ENCODE data around the gene LRRC63.
A peak's percentile ranks its signal among the peaks of the same experiment; 100 is the strongest.

The LRRC63 gene

DNA sequence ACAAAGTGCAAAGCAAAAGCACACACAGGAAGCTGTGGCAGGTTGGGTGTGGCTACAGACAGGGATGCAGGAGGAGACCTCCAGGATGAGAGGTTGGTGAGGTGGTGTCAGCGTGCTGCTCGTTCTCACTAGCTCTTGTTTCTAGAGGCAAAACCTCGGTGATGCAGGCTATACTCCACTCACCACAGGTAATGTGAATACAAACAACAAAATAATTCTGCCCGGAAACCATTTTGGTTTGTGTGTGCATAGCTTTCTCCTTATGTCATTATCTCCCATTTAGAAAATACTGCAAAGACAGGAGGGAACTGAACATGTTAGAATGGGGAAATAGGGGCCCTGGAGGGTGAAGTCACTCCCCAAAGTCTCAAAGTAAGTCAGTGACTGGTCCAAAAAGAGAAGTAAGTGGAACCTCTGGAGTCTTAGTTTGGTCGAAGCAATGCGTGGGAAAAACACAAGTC is 39.2 kb upstream of the LRRC63 start:
- Mint-ChIP-seq H3K27me3 (no peaks in the 10 kb centered on the region), H3K36me3 (ENCODE audit: low read depth) (peaks cover 77% of the 10 kb centered on the region), H3K4me1 (ENCODE audit: low read depth) (peaks cover 96% of the 10 kb centered on the region), H3K4me3 (peak overlapping the region; percentile 51), H3K9me3 (no peaks in the 10 kb centered on the region), H3K27ac (peak overlapping the region; percentile 86)
- intact Hi-C loops (cut with micrococcal nuclease), result no loop called here

DNA sequence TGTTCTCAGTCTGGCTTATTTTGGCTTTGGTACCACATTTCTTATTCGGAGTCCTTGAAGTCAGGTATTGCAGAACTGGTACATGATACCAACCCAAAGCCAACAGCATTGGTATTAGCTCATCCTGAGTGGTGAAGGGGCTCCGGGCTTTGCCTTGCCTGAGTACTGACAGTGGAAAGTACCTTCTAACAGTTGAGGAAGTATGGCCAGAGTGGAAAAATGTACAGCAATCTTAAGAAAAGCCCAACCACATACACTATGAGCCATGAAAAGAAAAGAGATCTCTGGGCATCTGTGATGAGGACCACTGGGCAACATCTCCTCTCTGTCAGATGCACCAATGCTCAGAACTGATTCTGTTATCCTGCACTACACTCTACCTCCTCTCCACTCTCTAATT is 38.1 kb upstream of the LRRC63 start:
- intact Hi-C loops (cut with micrococcal nuclease), result no loop called here
- Mint-ChIP-seq H3K27ac (peak overlapping the region; percentile 86), H3K4me1 (ENCODE audit: low read depth) (peaks cover 94% of the 10 kb centered on the region), H3K4me3 (no peak overlapping the region), H3K27me3 (no peaks in the 10 kb centered on the region), H3K9me3 (no peaks in the 10 kb centered on the region), H3K36me3 (ENCODE audit: low read depth) (peaks cover 77% of the 10 kb centered on the region)

DNA sequence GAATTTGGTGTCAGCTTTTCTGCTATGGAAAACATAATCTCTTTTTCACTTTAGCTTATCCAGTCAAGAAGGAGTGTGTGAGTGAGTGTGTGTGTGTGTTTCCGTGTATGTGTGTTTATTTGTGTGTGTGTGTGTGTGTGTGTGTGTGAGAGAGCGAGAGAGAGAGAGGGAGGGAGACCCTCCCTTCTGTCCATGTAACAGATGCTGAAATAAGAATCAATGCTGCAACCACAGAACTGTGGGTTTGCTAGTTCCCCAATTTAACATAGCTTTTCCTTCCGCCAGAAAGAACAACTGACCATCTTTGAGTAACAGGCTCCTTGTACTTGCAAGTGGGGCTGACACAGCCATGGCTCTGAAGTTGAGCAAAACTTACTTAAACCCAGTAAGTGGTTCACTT is 35.0 kb upstream of the LRRC63 start:
- Mint-ChIP-seq H3K36me3 (ENCODE audit: low read depth) (peaks cover 76% of the 10 kb centered on the region), H3K27me3 (no peaks in the 10 kb centered on the region), H3K9me3 (no peaks in the 10 kb centered on the region), H3K4me3 (peak overlapping the region; percentile 68), H3K4me1 (ENCODE audit: low read depth) (peaks cover 74% of the 10 kb centered on the region), H3K27ac (peak overlapping the region; percentile 86)
- intact Hi-C loops (cut with micrococcal nuclease), result loop anchor here (5.0 kb wide), 1 partner anchor 36 kb away; the partner anchor contains the start of gene LRRC63

DNA sequence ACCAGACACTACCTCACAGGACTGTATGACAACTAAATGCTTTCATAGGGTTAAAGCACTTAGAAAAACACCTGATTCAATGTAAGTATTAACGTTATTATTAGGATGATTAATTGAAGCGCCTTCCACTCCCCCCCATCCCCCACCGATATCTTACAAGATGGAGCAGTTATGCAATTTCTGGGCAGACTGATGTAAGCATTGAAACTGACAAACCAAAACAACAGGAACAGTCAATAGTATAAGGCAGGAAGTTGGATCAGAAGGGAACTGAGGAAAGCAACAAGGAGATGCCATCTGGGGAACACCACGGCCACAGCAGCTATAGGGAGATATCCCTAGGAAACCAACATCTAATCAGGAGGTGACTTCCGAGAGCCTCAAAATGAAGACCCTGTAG is 33.6 kb upstream of the LRRC63 start:
- intact Hi-C loops (cut with micrococcal nuclease), result loop anchor here (5.0 kb wide), 1 partner anchor 34 kb away; the partner anchor contains the start of gene LRRC63
- H3K4me1 Mint-ChIP-seq (ENCODE audit: low read depth), result peaks cover 69% of the 10 kb centered on the region
- H3K27ac Mint-ChIP-seq, result peak overlapping the region; percentile 86
- H3K36me3 Mint-ChIP-seq (ENCODE audit: low read depth), result peaks cover 67% of the 10 kb centered on the region
- H3K27me3 Mint-ChIP-seq, result no peaks in the 10 kb centered on the region
- H3K9me3 Mint-ChIP-seq, result no peaks in the 10 kb centered on the region
- peak overlapping the region; percentile 60 for H3K4me3 Mint-ChIP-seq

DNA sequence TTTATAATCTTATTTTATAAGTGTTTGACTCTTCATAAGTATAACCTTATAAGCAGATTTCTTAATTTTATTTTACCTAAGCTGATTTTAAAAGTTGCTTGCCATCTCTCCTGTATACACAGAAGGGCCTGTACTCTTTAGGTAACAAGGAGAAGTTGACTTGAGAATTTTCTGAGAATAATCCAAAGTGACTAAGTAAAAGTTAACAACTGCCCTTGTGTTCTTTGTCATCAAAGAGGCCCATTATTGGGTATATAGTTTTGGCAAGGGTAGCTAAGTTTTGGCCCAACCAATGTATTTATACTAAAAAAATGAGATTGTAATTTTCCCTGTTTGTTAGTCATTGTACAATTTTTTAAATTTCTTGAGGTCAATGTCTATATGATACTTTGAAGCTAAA is 32.9 kb upstream of the LRRC63 start:
- Mint-ChIP-seq H3K27ac (peak overlapping the region; percentile 86), H3K9me3 (no peaks in the 10 kb centered on the region), H3K36me3 (ENCODE audit: low read depth) (peaks cover 60% of the 10 kb centered on the region), H3K4me3 (peak overlapping the region; percentile 91), H3K4me1 (ENCODE audit: low read depth) (peaks cover 69% of the 10 kb centered on the region), H3K27me3 (no peaks in the 10 kb centered on the region)
- intact Hi-C loops (cut with micrococcal nuclease), result loop anchor here (5.0 kb wide), 1 partner anchor 33 kb away; the partner anchor contains the start of gene LRRC63

DNA sequence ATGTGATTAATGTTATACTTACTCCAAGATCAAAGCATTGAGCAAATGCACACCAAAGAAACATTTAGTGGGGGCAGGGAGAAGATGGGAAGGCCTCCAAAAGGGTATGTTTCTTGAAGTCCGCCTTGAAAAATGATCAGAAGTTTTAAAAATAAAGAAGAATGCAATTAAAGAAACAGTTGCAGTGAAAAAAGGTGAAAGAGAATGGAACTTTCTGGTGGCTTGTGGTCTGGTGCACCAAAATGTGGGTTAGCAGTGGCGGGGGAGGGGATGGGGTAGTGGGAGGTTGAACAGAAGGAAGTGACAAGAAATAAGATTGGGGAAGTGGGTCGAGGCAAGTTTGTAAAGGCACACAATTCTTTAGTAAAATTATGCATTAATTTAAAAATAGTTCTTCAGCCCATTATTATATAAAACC is 32.2 kb upstream of the LRRC63 start:
- intact Hi-C loops (cut with micrococcal nuclease), result loop anchor here (5.0 kb wide), 1 partner anchor 33 kb away; the partner anchor contains the start of gene LRRC63
- no peaks in the 10 kb centered on the region for H3K27me3 Mint-ChIP-seq
- peaks cover 72% of the 10 kb centered on the region for H3K4me1 Mint-ChIP-seq (ENCODE audit: low read depth)
- H3K27ac Mint-ChIP-seq, result peak overlapping the region; percentile 86
- no peaks in the 10 kb centered on the region for H3K9me3 Mint-ChIP-seq
- H3K36me3 Mint-ChIP-seq (ENCODE audit: low read depth), result peaks cover 55% of the 10 kb centered on the region
- H3K4me3 Mint-ChIP-seq, result peak overlapping the region; percentile 91

DNA sequence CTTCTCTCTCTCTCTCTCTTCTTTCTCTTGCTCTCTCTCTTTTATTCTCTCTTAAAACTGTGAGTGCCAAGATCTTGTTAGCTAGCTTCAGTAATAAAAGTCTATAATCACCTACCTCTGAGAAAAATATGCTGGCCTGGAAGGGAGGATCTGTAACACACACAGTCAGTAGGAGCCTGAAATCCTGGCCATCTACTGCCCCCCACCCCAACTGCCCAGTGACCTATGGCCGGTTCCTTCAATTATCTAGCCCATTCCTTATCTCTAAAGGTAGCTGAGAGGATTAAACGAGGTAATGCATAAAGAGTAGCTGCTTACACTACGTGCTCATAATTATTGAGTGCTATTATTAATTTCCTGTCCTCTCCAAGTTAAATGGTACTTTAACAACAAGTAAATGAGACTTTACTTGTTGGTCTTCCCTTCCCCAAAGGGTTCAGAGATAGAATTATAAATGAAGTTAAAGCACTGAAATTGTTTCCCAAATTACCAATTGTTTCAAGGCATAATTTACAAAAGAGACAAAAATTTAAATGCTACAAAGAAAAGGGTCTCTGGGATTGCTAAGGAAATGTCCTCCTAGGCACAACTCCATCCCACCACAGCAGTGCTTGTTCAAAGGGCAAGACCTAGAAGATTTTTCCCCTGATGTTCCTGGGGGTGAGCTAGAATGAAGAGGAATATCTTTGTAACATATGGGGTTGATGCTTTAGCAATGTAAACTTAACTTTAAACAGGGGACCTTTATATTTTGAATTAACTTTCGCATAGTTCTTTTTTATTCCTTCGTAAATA is 31.6 kb upstream of the LRRC63 start:
- peak overlapping the region; percentile 91 for H3K4me3 Mint-ChIP-seq
- H3K36me3 Mint-ChIP-seq (ENCODE audit: low read depth), result peaks cover 49% of the 10 kb centered on the region
- intact Hi-C loops (cut with micrococcal nuclease), result loop anchor here (5.0 kb wide), 2 partner anchors 32 to 107 kb away; partner anchors contain the start of gene LRRC63
- H3K27me3 Mint-ChIP-seq, result no peaks in the 10 kb centered on the region
- peak overlapping the region; percentile 86 for H3K27ac Mint-ChIP-seq
- peaks cover 72% of the 10 kb centered on the region for H3K4me1 Mint-ChIP-seq (ENCODE audit: low read depth)
- H3K9me3 Mint-ChIP-seq, result no peaks in the 10 kb centered on the region

DNA sequence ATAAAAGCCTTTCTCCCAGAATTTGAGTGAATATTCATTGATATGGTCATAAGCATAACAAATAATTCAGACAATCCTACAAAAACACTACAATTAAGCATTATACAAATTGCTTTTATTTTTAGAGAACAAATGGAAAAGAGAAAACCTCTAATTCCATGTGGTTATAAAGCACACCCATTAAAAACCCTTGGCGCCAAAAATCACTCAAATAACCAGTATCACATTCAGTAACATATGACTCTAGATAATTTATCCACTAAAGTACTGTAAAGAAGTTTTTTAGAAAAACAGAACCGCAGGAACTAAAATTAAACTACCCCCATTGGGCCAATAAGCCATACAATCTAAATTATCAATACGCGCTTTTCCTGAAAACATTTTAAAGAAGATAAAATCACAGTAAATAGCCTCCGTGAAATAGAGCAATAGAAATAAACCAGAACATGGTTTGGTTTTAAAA is 30.3 kb upstream of the LRRC63 start:
- peaks cover 66% of the 10 kb centered on the region for H3K4me1 Mint-ChIP-seq (ENCODE audit: low read depth)
- H3K9me3 Mint-ChIP-seq, result no peaks in the 10 kb centered on the region
- peak overlapping the region; percentile 86 for H3K27ac Mint-ChIP-seq
- peak overlapping the region; percentile 92 for H3K4me3 Mint-ChIP-seq
- intact Hi-C loops (cut with micrococcal nuclease), result loop anchor here (5.0 kb wide), 1 partner anchor 106 kb away; no protein-coding TSS in a partner anchor
- H3K27me3 Mint-ChIP-seq, result no peaks in the 10 kb centered on the region
- peaks cover 42% of the 10 kb centered on the region for H3K36me3 Mint-ChIP-seq (ENCODE audit: low read depth)

DNA sequence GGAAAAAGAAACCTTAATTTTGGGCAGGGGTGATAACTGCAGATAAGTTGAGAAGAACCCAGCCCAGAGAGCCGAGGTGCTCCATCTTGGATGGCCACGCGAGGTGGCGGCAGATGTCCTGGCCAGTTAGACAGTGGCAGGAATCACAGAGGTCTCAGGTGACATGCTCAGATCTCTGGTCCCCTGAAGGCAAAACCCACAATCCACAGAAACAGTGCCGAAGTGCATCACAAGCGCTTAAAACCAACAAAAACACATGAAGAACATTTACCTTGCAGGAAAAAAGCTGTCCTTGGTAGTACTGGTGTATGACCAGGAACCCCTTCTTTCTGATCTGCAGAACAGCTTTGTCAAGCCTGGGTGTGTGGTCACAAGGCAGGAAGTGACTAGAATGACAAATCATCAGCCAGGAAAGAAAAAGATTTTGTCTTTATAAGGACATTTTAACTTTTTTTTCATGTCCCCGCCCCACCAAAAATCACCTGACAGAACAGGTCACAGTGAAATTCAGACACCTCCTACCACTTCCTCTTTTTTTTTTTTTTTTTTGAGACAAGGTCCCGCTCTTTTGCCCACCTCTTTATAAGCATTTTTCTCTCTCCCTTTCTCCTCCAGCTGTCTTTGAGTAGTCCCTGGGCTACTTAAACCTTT is 29.8 kb upstream of the LRRC63 start, which contains the start of gene LCP1:
Gene LCP1, minus strand, starts transcription at position 338 of the 651 bp plus-strand sequence. CDS start 22,515 bp downstream, outside the sequence.
- Mint-ChIP-seq H3K36me3 (ENCODE audit: low read depth) (peaks cover 36% of the 10 kb centered on the region), H3K4me3 (peak within 1 kb of the TSS; percentile 92), H3K27me3 (no peaks in the 10 kb centered on the region), H3K9me3 (no peaks in the 10 kb centered on the region), H3K4me1 (ENCODE audit: low read depth) (peaks cover 60% of the 10 kb centered on the region), H3K27ac (peak within 1 kb of the TSS; percentile 86)
- intact Hi-C loops (cut with micrococcal nuclease), result loop anchor here (5.0 kb wide), 1 partner anchor 105 kb away; no protein-coding TSS in a partner anchor

DNA sequence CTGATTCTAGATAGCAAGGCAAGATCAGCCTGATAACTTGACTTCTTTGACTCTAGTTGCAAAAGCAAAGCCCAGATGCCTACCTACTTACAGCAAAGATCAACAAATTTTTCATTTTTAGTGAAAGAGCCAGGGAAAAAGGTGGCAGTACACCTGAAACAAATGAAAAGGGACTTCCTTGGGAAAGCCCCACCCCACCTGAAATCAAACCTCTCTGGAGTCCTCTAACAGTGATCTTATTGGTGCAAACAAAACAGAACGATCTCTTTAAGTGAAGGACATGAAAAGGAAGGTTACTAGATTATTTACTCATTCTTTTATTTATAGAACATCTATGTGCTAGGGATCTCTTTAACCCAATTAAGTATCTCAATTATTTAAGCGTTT is 29.2 kb upstream of the LRRC63 start:
- Mint-ChIP-seq H3K27ac (peak overlapping the region; percentile 86), H3K36me3 (ENCODE audit: low read depth) (peaks cover 31% of the 10 kb centered on the region), H3K4me3 (peak overlapping the region; percentile 92), H3K4me1 (ENCODE audit: low read depth) (peaks cover 60% of the 10 kb centered on the region), H3K9me3 (no peaks in the 10 kb centered on the region), H3K27me3 (no peaks in the 10 kb centered on the region)
- intact Hi-C loops (cut with micrococcal nuclease), result loop anchor here (5.0 kb wide), 1 partner anchor 105 kb away; no protein-coding TSS in a partner anchor

DNA sequence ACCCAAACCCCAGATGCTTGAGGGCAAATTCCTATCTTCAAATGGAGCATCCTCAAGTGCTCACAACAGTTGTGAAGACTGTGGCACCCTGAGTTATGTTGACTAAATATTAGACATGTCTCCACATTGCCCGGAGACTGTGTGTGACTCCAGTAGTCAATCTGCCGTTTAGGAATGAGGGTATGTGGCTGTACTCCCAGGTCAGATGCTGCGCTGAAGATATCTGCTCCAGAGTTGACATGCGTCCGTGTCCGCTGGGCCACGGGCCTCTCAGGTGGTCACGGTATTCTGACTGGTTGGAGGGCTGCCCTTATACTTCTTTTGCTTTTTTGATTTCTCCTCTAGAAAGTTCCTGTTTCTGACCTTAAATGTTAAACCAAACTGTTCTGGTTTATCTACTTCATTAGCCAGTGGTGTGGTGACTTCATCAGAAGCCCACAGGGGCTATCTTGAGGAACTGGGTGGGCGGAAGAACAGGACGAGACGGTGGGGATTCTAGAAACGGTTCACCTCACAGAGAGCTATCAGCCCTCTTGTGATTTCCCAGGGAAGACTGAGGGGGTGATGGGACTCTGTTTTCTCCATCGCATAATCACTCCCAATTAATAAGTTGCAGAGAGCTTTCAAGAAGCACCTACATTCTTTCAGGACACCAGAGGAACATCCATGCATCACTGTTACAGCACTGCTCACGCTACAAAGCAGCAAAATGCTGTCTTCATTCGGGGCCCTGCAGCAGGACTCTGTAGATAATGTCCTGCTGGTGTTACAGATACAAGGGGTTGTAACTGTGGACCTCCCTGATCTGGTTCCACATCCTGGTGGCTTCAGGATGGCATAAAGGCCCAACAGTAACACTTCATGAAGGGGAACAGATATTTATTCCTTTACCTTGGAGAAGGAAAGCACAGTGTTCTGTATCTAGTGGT is 28.4 kb upstream of the LRRC63 start:
- peaks cover 59% of the 10 kb centered on the region for H3K4me1 Mint-ChIP-seq (ENCODE audit: low read depth)
- intact Hi-C loops (cut with micrococcal nuclease), result loop anchor here (5.0 kb wide), 1 partner anchor 104 kb away; no protein-coding TSS in a partner anchor
- H3K4me3 Mint-ChIP-seq, result no peak overlapping the region

DNA sequence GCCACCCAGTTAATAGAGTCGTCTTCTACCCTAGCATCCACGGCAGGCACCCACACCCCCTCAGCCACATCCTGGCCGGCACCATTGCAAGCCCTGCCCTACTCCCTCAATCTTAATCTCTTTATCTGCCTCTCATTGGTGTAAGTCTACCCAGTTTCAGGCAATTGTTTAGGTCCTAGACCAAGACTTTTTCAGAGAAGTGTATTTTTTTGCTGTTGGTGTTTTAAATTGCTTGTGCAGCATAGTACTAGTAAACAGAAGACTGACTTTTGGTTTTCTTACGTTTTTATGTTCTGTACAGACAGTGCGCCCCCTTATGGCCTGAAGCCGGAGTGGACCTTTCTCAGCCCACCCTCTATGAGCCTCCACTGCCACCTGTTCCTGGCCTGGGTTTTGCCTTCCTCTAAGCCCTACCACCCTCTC is 27.4 kb upstream of the LRRC63 start:
- intact Hi-C loops (cut with micrococcal nuclease), result loop anchor here (5.0 kb wide), 1 partner anchor 103 kb away; no protein-coding TSS in a partner anchor
- Mint-ChIP-seq H3K27ac (peak overlapping the region; percentile 86), H3K27me3 (no peaks in the 10 kb centered on the region), H3K9me3 (no peaks in the 10 kb centered on the region), H3K36me3 (ENCODE audit: low read depth) (peaks cover 18% of the 10 kb centered on the region), H3K4me1 (ENCODE audit: low read depth) (peaks cover 59% of the 10 kb centered on the region), H3K4me3 (peak overlapping the region; percentile 33)

More for the DNA sequence above, 28.4 kb upstream of the LRRC63 start:
- Mint-ChIP-seq H3K27ac (peak overlapping the region; percentile 86), H3K36me3 (ENCODE audit: low read depth) (peaks cover 23% of the 10 kb centered on the region), H3K9me3 (no peaks in the 10 kb centered on the region), H3K27me3 (no peaks in the 10 kb centered on the region)

DNA sequence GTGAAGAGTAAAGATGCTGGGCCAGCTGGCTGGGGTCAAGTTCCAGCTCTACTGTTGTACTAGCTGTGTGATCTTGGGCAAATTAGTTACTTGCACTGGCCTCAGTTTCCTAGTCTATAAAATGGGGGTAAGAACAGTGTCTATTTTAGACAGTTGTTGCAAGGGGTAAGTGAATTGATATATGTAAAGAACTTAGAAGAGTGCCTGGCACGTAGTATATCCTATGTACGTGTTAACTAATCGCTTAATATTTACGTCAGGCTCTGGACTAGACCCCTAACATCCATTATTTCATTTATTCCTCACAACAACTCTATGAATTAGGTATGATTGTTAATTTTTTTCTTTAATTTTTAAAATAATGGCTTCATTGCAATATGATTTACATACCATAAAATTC is 26.1 kb upstream of the LRRC63 start:
- no peak overlapping the region for H3K27ac Mint-ChIP-seq
- H3K36me3 Mint-ChIP-seq (ENCODE audit: low read depth), result peaks cover 8% of the 10 kb centered on the region
- H3K27me3 Mint-ChIP-seq, result no peaks in the 10 kb centered on the region
- no peaks in the 10 kb centered on the region for H3K9me3 Mint-ChIP-seq
- H3K4me1 Mint-ChIP-seq (ENCODE audit: low read depth), result peaks cover 58% of the 10 kb centered on the region
- intact Hi-C loops (cut with micrococcal nuclease), result loop anchor here (2.0 kb wide), 1 partner anchor 59 kb away; no protein-coding TSS in a partner anchor
- H3K4me3 Mint-ChIP-seq, result no peak overlapping the region
